ENCODE results near the gene CALM3.
"Not testable (repeated sequence)": the region's sequence is repeated elsewhere in the genome, so short reads cannot be mapped to it uniquely, and the experiment has no call there.

The CALM3 gene

DNA sequence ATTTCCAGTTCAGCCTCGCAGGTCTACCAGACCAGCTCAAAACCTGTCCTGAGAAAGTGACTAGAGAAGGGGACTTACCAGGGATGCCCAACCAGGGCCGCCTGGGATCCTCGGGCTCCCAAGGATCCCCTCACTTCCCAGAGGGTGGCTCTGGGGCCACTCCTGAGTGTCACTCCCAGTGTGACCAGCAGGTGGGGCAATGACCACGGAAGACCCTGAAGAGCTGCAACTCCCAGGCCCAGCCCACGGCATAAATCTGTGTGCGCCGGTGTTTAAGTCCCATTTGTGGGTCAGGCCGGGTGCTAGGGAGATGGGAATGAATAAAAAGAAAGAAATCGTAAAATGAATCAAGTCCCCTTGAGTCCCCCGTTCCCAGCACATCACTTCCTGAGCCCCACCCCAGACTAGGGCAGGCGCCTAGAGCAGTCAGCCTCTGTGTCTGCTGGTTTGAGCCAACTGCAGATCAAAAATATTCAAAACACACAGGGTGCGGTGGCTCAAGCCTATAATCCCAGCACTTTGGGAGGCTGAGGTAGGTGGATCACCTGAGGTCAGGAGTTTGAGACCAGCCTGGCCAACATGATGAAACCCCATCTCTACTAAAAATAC lies 13.1 kb downstream of the CALM3 start:
- in situ Hi-C loops (cut with MboI; ENCODE audit: low sequenced_read_pairs), result no loop called here

DNA sequence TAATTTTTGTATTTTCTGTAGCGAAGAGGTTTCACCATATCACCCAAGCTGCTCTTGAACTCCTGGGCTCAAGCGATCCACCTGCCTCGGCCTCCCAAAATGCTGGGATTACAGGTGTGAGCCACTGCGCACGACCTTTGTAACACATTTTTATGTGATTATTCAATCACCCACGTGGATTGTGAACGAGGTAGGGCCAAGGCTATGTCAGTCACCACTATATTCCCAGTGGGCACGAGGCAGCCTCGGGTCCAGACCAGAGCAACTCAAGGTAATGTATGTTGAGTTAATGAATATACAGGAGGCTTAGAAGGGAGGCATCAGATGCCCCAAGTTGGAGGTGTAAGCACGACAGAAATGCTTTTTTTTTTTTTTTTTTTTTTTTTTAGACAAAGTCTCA lies 14.8 kb downstream of the CALM3 start:
- in situ Hi-C loops (cut with MboI; ENCODE audit: low sequenced_read_pairs), result no loop called here

- in situ Hi-C loops (cut with MboI; ENCODE audit: low sequenced_read_pairs), result no loop called here
These were observed 15.6 kb downstream of the CALM3 start for GRCh38 chr19:46616631-46617322.

DNA sequence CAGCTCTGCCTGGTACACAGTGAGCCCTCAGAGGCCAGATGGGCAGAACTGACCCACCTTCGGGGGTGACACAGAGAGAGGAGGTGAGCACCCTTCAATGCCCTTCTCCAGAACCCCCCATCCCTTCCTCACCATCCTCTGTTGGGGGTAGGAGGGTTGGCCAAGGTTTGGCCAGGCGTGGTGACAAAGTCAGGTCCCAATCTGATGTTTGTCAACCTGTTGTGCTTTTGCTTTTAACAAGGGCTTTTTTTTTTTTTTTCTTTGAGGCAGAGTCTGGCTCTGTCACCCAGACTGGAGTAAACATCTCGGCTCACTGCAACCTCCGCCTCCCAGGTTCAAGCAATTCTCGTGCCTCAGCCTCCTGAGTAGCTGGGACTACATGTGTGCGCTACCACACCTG lies 16.5 kb downstream of the CALM3 start:
- in situ Hi-C loops (cut with MboI; ENCODE audit: low sequenced_read_pairs), result no loop called here

DNA sequence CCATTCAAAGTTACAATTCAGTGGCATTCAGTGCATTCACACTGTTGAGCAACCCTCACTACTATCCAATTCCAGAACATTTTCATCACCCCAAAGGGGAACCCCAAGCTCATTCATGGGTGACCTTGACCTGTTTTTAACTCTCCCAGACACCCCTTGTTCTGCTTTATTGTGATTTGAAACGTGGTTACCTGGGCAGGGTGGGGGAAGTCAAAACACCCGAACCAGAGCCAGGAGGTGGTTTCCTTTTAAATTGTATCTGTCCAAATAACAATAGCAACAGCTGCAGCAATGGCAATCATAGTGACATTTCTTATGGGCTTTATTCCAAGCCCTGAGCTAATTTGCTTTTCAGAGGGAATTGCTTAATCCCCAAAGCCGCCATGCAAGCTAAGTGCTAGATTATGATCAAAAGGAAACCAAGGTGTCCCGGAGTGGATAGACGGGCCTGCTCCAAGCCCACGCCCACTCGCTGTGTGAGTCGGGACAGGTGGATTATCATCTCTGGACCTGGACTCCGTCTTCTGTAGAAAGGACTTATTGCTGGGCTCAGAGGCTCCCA lies 17.6 kb downstream of the CALM3 start:
- in situ Hi-C loops (cut with MboI; ENCODE audit: low sequenced_read_pairs), result no loop called here

DNA sequence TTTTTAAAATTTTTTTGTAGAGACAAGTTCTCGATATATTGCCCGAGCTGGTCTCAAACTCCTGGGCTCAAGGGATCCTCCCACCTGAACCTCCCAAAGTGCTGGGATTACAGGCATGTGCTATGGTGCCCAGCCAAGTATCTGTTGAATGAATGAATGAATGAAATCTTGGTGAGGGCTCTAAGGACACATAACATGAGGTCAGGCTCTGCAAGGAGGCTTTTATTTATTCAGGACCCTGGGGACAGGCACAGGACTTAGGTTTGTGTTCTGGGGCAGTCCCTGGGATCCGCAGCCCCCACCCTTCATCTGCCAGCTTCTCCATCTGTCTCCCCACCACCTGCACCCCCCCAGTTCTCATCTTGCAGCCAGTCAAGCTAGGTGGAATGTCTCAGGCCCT lies 19.1 kb downstream of the CALM3 start:
- in situ Hi-C loops (cut with MboI; ENCODE audit: low sequenced_read_pairs), result no loop called here

DNA sequence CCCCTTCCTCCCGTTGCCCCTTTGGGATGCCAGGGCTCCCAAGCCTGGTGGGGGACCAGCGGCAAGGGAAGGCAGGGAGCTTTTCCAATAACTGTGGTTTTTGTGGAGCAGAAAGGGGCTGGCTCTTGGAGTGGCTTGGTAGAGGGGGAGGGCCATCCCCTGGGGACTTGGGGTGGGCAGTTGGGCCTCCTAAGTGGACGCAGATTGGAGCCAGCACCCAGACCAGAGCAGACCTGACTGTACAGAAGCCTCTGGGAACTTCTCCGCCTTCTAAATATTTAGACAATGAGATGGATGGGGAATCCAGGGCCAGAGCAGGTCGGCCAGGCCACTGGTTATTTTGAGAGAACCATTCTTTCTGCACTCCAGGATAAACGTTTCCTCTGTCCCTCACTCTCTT lies 19.6 kb downstream of the CALM3 start:
- in situ Hi-C loops (cut with MboI; ENCODE audit: low sequenced_read_pairs), result no loop called here

DNA sequence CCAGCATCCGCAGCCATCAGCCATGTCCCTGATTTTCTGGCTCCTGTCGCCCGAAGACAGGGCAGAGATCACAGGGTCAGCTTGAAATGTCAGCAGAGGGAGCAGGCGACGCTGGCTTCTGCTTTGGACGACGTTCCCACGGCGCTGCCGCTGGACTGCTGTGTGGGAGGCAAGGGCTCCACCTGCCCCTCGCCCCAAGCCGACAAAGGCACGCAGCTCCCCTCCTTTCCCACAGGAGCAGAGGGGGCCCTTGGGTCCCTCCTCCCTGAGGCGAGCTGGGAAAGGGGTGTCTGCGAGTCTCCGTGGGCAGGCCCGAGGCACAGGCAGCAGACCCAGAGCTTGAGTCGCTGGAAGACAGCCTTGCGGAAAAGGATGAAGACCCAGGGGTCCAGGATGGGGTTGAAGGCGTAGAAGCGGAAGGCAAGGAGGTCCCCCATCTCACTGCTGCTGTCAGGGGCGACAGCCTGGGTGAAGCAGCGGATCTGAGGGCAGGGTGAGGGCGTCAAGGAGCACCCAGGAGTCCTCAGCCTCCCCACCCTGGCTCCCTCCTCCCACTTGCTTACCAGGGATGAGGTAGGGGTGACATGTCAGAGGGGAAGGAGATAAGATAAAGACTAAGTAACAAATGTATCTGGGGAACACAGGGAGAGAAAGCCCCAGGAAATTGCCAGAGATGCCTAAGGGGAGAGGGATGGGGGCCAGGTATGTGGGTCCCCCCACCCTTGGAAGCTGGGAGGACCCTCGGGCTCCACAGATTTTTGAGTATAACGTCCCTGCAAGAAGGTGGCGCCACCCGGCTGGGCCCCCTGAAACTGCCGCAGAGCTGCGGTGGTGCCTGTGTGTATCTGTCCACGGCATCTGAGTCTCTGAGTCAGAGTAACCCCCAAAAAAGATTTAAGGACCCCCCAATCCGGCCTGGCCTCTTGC lies 20.3 kb downstream of the CALM3 start:
- in situ Hi-C loops (cut with MboI; ENCODE audit: low sequenced_read_pairs), result no loop called here

DNA sequence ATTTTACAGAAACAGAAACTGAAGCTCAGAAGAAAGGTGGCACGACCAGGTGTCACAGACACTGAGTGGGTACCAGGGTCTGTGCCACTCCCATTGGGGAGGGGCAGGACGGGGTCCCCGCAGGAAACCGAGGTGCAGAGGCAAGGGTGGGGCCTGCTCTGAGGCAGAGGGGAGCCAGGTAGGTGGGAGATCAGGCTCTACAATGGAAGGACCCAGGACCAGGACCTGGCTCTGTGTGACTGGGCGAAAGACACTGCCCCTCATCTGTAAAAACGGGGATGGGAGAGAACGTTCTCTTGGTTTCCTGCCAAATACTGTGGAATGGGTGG lies 21.0 kb downstream of the CALM3 start:
- in situ Hi-C loops (cut with MboI; ENCODE audit: low sequenced_read_pairs), result no loop called here

GRCh38 chr19:46623915-46624502 lies 22.9 kb downstream of the CALM3 start:
- in situ Hi-C loops (cut with MboI; ENCODE audit: low sequenced_read_pairs), result no loop called here

DNA sequence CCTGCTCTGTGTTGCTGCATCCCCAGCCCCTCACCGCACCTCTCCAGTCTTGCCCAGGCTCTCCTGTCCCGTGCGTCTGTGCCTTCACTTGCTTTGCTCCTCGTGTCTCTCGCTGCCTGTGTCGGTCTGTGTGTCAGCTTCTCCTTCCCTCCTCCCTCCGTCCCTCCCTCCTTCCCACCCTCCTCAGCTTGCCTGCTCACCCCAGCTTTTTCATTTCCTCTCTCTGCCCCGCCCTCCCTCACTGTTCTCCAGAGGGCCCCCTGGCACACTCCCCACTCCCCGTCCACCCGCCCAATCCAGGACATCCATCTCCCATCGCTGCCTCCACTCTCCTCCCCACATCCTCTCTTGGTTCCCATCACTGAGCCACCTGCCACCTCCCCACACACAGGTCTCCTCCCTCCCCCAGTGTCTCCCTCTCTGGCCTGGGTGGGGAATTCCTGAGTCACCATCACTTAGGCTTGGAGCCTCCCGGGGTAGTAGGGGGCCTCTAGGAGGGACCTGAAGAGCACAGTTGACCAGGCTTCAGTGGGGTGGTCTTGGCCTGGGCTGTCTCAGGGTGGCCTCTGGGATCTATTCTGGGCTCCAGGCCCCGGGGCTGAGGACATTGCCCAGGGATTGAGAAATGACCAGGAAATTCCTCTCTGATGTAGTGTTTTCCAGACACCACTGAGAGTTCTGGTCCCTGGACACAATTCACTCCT lies 24.0 kb downstream of the CALM3 start, which contains the start of gene PTGIR:
Gene PTGIR (minus strand): TSS at position 132 of the 704 bp plus-strand sequence. CDS start 864 bp downstream, outside the sequence.
- in situ Hi-C loops (cut with MboI; ENCODE audit: low sequenced_read_pairs), result no loop called here

DNA sequence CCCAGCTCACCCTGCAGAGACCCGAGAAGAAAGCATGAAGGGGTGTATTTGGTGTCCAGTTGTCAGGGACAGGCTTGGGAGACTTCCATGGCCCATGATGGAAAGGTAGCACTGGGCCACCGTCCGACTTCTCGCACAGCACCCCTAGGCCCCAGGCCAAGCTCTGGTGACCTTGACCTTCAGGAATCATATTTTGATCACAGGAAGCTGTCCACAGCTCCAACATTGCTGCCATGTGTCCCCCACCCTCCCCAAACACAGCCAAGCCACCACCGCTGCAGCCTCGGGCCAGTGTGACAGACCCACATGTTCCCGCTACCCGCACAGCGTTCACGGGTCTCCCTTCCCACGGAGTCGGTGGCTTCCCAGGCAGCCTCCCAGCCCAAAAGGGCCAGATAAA lies 24.6 kb downstream of the CALM3 start:
- in situ Hi-C loops (cut with MboI; ENCODE audit: low sequenced_read_pairs), result no loop called here

GRCh38 chr19:46626446-46626845 lies 25.3 kb downstream of the CALM3 start:
- in situ Hi-C loops (cut with MboI; ENCODE audit: low sequenced_read_pairs), result no loop called here

DNA sequence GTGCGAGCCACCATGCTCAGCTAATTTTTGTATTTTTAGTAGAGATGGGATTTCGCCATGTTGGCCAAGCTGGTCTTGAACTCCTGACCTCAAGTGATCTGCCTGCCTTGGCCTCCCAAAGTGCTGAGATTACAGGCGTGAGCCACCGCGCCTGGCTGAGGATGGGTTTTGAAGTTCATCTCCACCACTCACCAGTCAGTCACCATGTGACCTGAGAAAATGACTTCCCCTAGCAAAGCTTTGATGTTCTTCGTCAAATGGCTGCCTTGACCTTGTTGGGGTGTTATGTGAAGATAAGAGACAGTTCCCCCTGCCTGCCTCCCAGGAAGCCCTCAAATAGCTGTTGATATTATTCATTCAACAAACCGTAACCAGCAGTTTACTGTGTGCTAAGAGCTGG lies 27.8 kb downstream of the CALM3 start:
- in situ Hi-C loops (cut with MboI; ENCODE audit: low sequenced_read_pairs), result not testable (repeated sequence)

GRCh38 chr19:46629546-46630025 lies 28.5 kb downstream of the CALM3 start:
- in situ Hi-C loops (cut with MboI; ENCODE audit: low sequenced_read_pairs), result no loop called here

- in situ Hi-C loops (cut with MboI; ENCODE audit: low sequenced_read_pairs), result no loop called here
These were observed 29.6 kb downstream of the CALM3 start for GRCh38 chr19:46630586-46631205.

GRCh38 chr19:46631481-46631880 lies 30.4 kb downstream of the CALM3 start:
- in situ Hi-C loops (cut with MboI; ENCODE audit: low sequenced_read_pairs), result no loop called here

GRCh38 chr19:46633130-46633529 lies 32.0 kb downstream of the CALM3 start:
- in situ Hi-C loops (cut with MboI; ENCODE audit: low sequenced_read_pairs), result no loop called here

- in situ Hi-C loops (cut with MboI; ENCODE audit: low sequenced_read_pairs), result no loop called here
These were observed 33.0 kb downstream of the CALM3 start for GRCh38 chr19:46634045-46634655.
